Activated T-helper 1 cell treated with anti-CD3 and anti-CD28 coated beads, Interleukin-2, amount 50 U/mL, for 16 hours (primary cell): Measurements from ENCODE around the gene DEFB112.

Experiments used
- DNase-seq, 2 donors: peaks; one replicate each; pipeline ENCODE4 v3.0.0-alpha.2; 2020; ENCODE audit warnings: low read depth in 1 of 2, low spot score in 1 of 2

The DEFB112 gene

GRCh38 chr6:50049829-50050228 lies at the start of gene DEFB112:
Gene DEFB112, minus strand, starts transcription at chr6:50049929. Its CDS starts 60 bp downstream, at chr6:50049869.
- DNase-seq, result no peak

- DNase-seq, result no peak
These were observed 48.9 kb upstream of the DEFB112 start for GRCh38 chr6:50098641-50098993.

- no peak for DNase-seq
These were observed 48.4 kb upstream of the DEFB112 start for GRCh38 chr6:50097966-50098640.

GRCh38 chr6:50096296-50096695 lies 46.6 kb upstream of the DEFB112 start:
- DNase-seq, result no peak

GRCh38 chr6:50093938-50094272 lies 44.2 kb upstream of the DEFB112 start:
- DNase-seq, result no peak

- no peak for DNase-seq
These were observed 43.6 kb upstream of the DEFB112 start for GRCh38 chr6:50093116-50093937.

GRCh38 chr6:50091641-50092040 lies 41.9 kb upstream of the DEFB112 start:
- no peak for DNase-seq

- DNase-seq, result no peak
These were observed 40.2 kb upstream of the DEFB112 start for GRCh38 chr6:50089911-50090310.

GRCh38 chr6:50087231-50087954 lies 37.7 kb upstream of the DEFB112 start:
- no peak for DNase-seq

GRCh38 chr6:50077385-50077784 lies 27.7 kb upstream of the DEFB112 start:
- no peak for DNase-seq

GRCh38 chr6:50076431-50076830 lies 26.7 kb upstream of the DEFB112 start:
- no peak for DNase-seq

GRCh38 chr6:50071921-50072320 lies 22.2 kb upstream of the DEFB112 start:
- DNase-seq, result no peak

GRCh38 chr6:50070101-50070500 lies 20.4 kb upstream of the DEFB112 start:
- no peak for DNase-seq

- DNase-seq, result no peak
These were observed 12.3 kb upstream of the DEFB112 start for GRCh38 chr6:50062051-50062450.

- DNase-seq, result no peak
These were observed 6.5 kb upstream of the DEFB112 start for GRCh38 chr6:50056242-50056641.

- no peak for DNase-seq
These were observed 2.7 kb downstream of the DEFB112 start for GRCh38 chr6:50047026-50047425.

- no peak for DNase-seq
These were observed 18.8 kb downstream of the DEFB112 start for GRCh38 chr6:50030777-50031562.

- no peak for DNase-seq
These were observed 19.4 kb downstream of the DEFB112 start for GRCh38 chr6:50030350-50030749.

GRCh38 chr6:50025258-50025657 lies 24.5 kb downstream of the DEFB112 start:
- no peak for DNase-seq

GRCh38 chr6:50021894-50022293 lies 27.8 kb downstream of the DEFB112 start, which contains the start of gene DEFB110:
Gene DEFB110, minus strand, starts transcription at chr6:50021994. Its CDS starts 59 bp downstream, at chr6:50021935.
- no peak for DNase-seq

- no peak for DNase-seq
These were observed 41.9 kb downstream of the DEFB112 start for GRCh38 chr6:50007819-50008218.
